ENCODE data around the gene PTPDC1.

DNA sequence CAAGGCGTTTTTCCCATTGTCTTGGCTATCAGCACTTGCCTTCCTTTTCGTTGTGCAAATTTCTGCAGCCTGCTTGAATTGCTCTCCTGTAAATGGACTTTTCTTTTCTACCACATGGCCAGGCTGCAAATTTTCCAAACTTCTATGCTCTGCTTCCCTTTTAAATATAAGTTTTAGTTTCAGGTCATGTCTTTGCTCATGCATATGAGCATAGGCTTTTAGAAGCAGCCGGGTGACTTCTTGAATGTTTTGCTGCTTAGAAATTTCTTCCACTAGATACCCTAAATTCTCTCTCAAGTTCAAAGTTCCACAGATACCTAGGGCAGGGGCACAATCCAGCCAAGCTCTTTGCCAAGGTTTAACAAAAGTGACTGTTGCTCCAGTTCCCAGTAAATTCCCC, 22.4 kb upstream of the PTPDC1 start:
- TF ChIP-seq EZH2phosphoT487 (IDR thresholded peaks at IDR 0.05; ENCODE audit: insufficient read depth, low read depth) (no peak), EZH2 (IDR thresholded peaks at IDR 0.05; ENCODE audit: insufficient read depth, poor library complexity, severe bottlenecking) (no peak)

All from GM23248 (cell line).